Measurements from ENCODE around the gene CFAP161.

- no peak for TF ChIP-seq EZH2 (IDR thresholded peaks at IDR 0.05; ENCODE audit: low read length)
- TF ChIP-seq, protein P1, sequence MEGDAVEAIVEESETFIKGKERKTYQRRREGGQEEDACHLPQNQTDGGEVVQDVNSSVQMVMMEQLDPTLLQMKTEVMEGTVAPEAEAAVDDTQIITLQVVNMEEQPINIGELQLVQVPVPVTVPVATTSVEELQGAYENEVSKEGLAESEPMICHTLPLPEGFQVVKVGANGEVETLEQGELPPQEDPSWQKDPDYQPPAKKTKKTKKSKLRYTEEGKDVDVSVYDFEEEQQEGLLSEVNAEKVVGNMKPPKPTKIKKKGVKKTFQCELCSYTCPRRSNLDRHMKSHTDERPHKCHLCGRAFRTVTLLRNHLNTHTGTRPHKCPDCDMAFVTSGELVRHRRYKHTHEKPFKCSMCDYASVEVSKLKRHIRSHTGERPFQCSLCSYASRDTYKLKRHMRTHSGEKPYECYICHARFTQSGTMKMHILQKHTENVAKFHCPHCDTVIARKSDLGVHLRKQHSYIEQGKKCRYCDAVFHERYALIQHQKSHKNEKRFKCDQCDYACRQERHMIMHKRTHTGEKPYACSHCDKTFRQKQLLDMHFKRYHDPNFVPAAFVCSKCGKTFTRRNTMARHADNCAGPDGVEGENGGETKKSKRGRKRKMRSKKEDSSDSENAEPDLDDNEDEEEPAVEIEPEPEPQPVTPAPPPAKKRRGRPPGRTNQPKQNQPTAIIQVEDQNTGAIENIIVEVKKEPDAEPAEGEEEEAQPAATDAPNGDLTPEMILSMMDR (optimal IDR thresholded peaks at IDR 0.05 in 1 of 3, IDR thresholded peaks at IDR 0.05 in 1 of 3, conservative IDR thresholded peaks at IDR 0.05 in 1 of 3; ENCODE audit: extremely low read depth in 1 of 3, insufficient read depth in 2 of 3, low read length in 3 of 3) = no peak
Measured at GRCh38 chr15:81184188-81184587, 50.1 kb downstream of the CFAP161 start.
